Ovary (tissue), 3 donors: ENCODE data around the gene CPN1.

Experiments
- EP300 ChIP-seq: sonication (generic); formaldehyde crosslinking; IDR thresholded peaks from one replicate; pipeline ENCODE4 v1.6.1; 2017; ENCODE audit warnings: antibody characterized with exemption
- POLR2A ChIP-seq: fragments of 450-650 bp; IDR thresholded peaks from one replicate; pipeline ENCODE4 v1.6.1; 2017; ENCODE audit warnings: antibody characterized with exemption, mild to moderate bottlenecking, moderate library complexity
- TF ChIP-seq, protein P1 (sequence below), 3 donors: fragments of 450-650 bp in 2 of 3; fragments of 200-600 bp in 1 of 3; IDR thresholded peaks; one replicate each; pipeline versions ENCODE4 v1.5.1 to v1.8.0; 2016 to 2022; ENCODE audit warnings: antibody characterized with exemption in 3 of 3, mild to moderate bottlenecking in 1 of 3
- donor health status: DM: no; HTN: no; CAD: no.

DNA sequence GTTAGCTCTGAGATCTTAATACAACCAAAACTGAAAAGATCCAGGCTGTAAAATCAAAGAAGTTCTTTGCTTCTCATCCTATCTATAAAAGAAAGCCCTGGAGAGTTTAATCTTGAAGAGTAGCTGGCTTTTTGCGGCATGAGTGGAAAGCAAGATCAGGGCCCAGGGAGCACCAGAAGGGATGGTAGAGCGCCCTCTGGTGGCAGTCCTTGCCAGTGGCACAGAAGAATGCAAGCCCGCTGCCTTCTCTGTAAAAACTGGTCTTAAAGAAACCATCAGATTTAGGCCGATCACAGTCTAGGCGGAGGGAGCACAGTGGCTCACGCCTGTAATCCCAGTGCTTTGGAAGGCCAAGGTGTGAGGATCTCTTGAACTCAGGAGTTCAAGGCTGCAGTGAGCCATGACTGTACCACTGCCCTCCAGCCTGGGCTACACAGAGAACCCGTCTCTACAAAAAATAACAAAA, 35.6 kb downstream of the CPN1 start:
- no peak for TF ChIP-seq POLR2A
- TF ChIP-seq, protein P1, sequence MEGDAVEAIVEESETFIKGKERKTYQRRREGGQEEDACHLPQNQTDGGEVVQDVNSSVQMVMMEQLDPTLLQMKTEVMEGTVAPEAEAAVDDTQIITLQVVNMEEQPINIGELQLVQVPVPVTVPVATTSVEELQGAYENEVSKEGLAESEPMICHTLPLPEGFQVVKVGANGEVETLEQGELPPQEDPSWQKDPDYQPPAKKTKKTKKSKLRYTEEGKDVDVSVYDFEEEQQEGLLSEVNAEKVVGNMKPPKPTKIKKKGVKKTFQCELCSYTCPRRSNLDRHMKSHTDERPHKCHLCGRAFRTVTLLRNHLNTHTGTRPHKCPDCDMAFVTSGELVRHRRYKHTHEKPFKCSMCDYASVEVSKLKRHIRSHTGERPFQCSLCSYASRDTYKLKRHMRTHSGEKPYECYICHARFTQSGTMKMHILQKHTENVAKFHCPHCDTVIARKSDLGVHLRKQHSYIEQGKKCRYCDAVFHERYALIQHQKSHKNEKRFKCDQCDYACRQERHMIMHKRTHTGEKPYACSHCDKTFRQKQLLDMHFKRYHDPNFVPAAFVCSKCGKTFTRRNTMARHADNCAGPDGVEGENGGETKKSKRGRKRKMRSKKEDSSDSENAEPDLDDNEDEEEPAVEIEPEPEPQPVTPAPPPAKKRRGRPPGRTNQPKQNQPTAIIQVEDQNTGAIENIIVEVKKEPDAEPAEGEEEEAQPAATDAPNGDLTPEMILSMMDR (IDR thresholded peaks at IDR 0.05): peak; percentile 85 to 96 (median 88)
- TF ChIP-seq EP300: no peak
